Liver (tissue), 9 donors: ENCODE results near the gene RAB11FIP5. TPM values are rescaled to one million over a fixed set of nuclear protein-coding genes. Genes with fewer than 3 reads are reported as not detected.

ENCODE experiments used
- DNase-seq: peaks from one replicate; pipeline ENCODE4 v3.0.0-alpha.2; 2017; ENCODE audit warnings: low spot score
- H3K27ac ChIP-seq, 2 donors: one replicate each; pipeline ENCODE4 v1.7.0; 2013; ENCODE audit warnings: inconsistent platforms in 2 of 2, low read length in 2 of 2, control low read depth in 1 of 2, low read depth in 1 of 2, mild to moderate bottlenecking in 1 of 2
- H3K27me3 ChIP-seq, 4 donors: one replicate each; pipeline versions ENCODE4 v1.6.1 to v1.7.0; 2013; ENCODE audit warnings: low read length in 3 of 4, inconsistent platforms in 1 of 4, mild to moderate bottlenecking in 1 of 4, moderate library complexity in 1 of 4; ENCODE audit not compliant: control insufficient read depth in 4 of 4, insufficient read depth in 4 of 4
- H3K36me3 ChIP-seq, 4 donors: one replicate each; pipeline versions ENCODE4 v1.6.1 to v1.7.0; 2013; ENCODE audit warnings: low read length in 3 of 4, mild to moderate bottlenecking in 3 of 4, low read depth in 1 of 4, moderate library complexity in 1 of 4; ENCODE audit not compliant: control insufficient read depth in 4 of 4, insufficient read depth in 3 of 4
- H3K4me1 ChIP-seq, 4 donors: one replicate each; pipeline versions ENCODE4 v1.6.1 to v1.7.0; 2013; ENCODE audit warnings: low read length in 3 of 4, mild to moderate bottlenecking in 3 of 4, moderate library complexity in 1 of 4; ENCODE audit not compliant: control insufficient read depth in 4 of 4, insufficient read depth in 4 of 4
- H3K4me3 ChIP-seq, 3 donors: one replicate each; pipeline versions ENCODE4 v1.6.1 to v1.7.0; 2013; ENCODE audit warnings: low read length in 3 of 3, control low read depth in 1 of 3, low read depth in 1 of 3, mild to moderate bottlenecking in 1 of 3
- H3K9ac ChIP-seq, 2 donors: one replicate each; pipeline ENCODE4 v1.7.0; 2013; ENCODE audit warnings: low read length in 2 of 2, mild to moderate bottlenecking in 2 of 2, moderate library complexity in 2 of 2, control low read depth in 1 of 2, low read depth in 1 of 2
- H3K9me3 ChIP-seq, 4 donors: one replicate each; pipeline versions ENCODE4 v1.6.1 to v1.7.0; 2013; ENCODE audit warnings: low read length in 3 of 4; ENCODE audit not compliant: control insufficient read depth in 4 of 4
- EGR1 ChIP-seq, 2 donors: IDR thresholded peaks; 2 replicates each; pipeline ENCODE4 v1.6.1; 2016 to 2018; ENCODE audit warnings: antibody characterized with exemption in 2 of 2, low read depth in 2 of 2
- FOXA1 ChIP-seq: IDR thresholded peaks from 2 replicates; pipeline ENCODE4 v1.6.1; 2016; ENCODE audit warnings: antibody characterized with exemption
- FOXA2 ChIP-seq: IDR thresholded peaks from 2 replicates; pipeline ENCODE4 v1.6.1; 2016; ENCODE audit warnings: antibody characterized with exemption
- GABPA ChIP-seq, 2 donors: IDR thresholded peaks in 1 of 2; conservative IDR thresholded peaks in 1 of 2; 2 replicates each; pipeline ENCODE4 v1.6.1; 2016; ENCODE audit warnings: antibody characterized with exemption in 2 of 2, mild to moderate bottlenecking in 1 of 2, moderate library complexity in 1 of 2
- HNF4A ChIP-seq, 2 donors: conservative IDR thresholded peaks; 2 replicates each; pipeline ENCODE4 v1.6.1; 2016; ENCODE audit warnings: antibody characterized with exemption in 2 of 2, mild to moderate bottlenecking in 2 of 2
- HNF4G ChIP-seq: IDR thresholded peaks from 2 replicates; pipeline ENCODE4 v1.6.1; 2016; ENCODE audit warnings: antibody characterized with exemption
- JUND ChIP-seq, 2 donors: IDR thresholded peaks; 2 replicates each; pipeline ENCODE4 v1.6.1; 2016; ENCODE audit warnings: antibody characterized with exemption in 2 of 2
- NR2F2 ChIP-seq: IDR thresholded peaks from 2 replicates; pipeline ENCODE4 v1.6.1; 2016; ENCODE audit warnings: antibody characterized with exemption
- SP1 ChIP-seq: IDR thresholded peaks from 2 replicates; pipeline ENCODE4 v1.6.1; 2018; ENCODE audit warnings: antibody characterized with exemption, mild to moderate bottlenecking
- TAF1 ChIP-seq: conservative IDR thresholded peaks from 2 replicates; pipeline ENCODE4 v1.6.1; 2016; ENCODE audit warnings: antibody characterized with exemption, mild to moderate bottlenecking
- YY1 ChIP-seq: IDR thresholded peaks from 2 replicates; pipeline ENCODE4 v1.6.1; 2016; ENCODE audit warnings: antibody characterized with exemption, mild to moderate bottlenecking
- WGBS: extraction: QIAGEN DNeasy Blood & Tissue Kit; methylation state at CpG from one replicate; pipeline ENCODE4 v1.1.7; 2013; 5-methylcytosine and 5-hydroxymethylcytosine counted together
- polyA plus RNA-seq, 2 donors: library from polyadenylated mRNA; stranded (reverse) in 1 of 2; unstranded in 1 of 2; fragments of 200-250 nt in 1 of 2; fragments of >200 nt in 1 of 2; fragmentation: Nextera tagmentation in 1 of 2; extraction: Ambion mirVana in 1 of 2; gene quantifications; one replicate each; pipeline versions ENCODE4 v1.2.1 to v1.2.3, GENCODE V29; 2013 to 2015
- total RNA-seq, 2 donors: library from RNA; depleted of rRNA; stranded (reverse); fragments of >200 nt; gene quantifications; one replicate each; pipeline ENCODE4 v1.2.3, GENCODE V29; 2014
- TF ChIP-seq, protein P1 (sequence below): IDR thresholded peaks from 2 replicates; pipeline ENCODE4 v1.6.1; 2016; ENCODE audit warnings: antibody characterized with exemption, mild to moderate bottlenecking
- TF ChIP-seq, protein P2 (sequence below): IDR thresholded peaks from 2 replicates; pipeline ENCODE4 v1.6.1; 2016; ENCODE audit warnings: antibody characterized with exemption
- TF ChIP-seq, protein P3 (sequence below): IDR thresholded peaks from 2 replicates; pipeline ENCODE4 v1.6.1; 2016; ENCODE audit warnings: antibody characterized with exemption
- TF ChIP-seq, protein P4 (sequence below): fragments of 150-350 bp; IDR thresholded peaks from 2 replicates; pipeline ENCODE4 v1.5.1; 2017; ENCODE audit warnings: improper control_type of control experiment, low read depth, low read length; ENCODE audit not compliant: missing input control
- donor health status: healthy.
- donor health status: healthy.
- donor health status: healthy.
- donor health status: healthy.
- donor health status: healthy.

Gene RAB11FIP5
- total and polyA plus RNA-seq, 4 donors: 2.8 to 8.1 (median 5.4) TPM

DNA sequence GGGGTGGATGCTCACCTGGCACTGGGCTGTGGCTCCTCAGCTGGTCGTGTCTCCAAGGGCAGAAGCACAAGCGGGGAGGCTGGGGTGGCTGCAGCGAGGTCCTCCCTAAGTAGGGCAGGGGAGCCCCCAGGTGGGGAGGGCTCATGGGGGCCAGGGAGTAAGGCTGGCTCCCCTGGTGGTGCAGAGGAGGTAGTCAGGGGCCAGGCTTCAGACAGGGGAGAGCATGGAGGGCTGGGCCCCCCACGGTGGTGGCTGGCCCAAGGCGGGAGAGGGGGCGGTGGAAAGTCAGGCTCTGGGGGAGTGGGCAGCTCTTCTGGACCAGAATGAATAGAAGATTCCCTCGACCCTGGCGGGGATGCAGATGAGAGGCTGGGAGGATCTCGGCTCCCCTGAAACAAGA is 33.1 kb downstream of the RAB11FIP5 start:
- Histone ChIP-seq H3K36me3 (peaks cover 0 to 1% (median 0%) of the 10 kb centered on the region in 4 donors), H3K4me1 (peaks cover 0 to 7% (median 2%) of the 10 kb centered on the region in 4 donors), H3K9ac (no peak overlapping the region), H3K4me3 (no peak overlapping the region), H3K27me3 (no peaks in the 10 kb centered on the region), H3K27ac (no peak overlapping the region), H3K9me3 (no peaks in the 10 kb centered on the region)
- no peak for DNase-seq
- TF ChIP-seq, protein P1, sequence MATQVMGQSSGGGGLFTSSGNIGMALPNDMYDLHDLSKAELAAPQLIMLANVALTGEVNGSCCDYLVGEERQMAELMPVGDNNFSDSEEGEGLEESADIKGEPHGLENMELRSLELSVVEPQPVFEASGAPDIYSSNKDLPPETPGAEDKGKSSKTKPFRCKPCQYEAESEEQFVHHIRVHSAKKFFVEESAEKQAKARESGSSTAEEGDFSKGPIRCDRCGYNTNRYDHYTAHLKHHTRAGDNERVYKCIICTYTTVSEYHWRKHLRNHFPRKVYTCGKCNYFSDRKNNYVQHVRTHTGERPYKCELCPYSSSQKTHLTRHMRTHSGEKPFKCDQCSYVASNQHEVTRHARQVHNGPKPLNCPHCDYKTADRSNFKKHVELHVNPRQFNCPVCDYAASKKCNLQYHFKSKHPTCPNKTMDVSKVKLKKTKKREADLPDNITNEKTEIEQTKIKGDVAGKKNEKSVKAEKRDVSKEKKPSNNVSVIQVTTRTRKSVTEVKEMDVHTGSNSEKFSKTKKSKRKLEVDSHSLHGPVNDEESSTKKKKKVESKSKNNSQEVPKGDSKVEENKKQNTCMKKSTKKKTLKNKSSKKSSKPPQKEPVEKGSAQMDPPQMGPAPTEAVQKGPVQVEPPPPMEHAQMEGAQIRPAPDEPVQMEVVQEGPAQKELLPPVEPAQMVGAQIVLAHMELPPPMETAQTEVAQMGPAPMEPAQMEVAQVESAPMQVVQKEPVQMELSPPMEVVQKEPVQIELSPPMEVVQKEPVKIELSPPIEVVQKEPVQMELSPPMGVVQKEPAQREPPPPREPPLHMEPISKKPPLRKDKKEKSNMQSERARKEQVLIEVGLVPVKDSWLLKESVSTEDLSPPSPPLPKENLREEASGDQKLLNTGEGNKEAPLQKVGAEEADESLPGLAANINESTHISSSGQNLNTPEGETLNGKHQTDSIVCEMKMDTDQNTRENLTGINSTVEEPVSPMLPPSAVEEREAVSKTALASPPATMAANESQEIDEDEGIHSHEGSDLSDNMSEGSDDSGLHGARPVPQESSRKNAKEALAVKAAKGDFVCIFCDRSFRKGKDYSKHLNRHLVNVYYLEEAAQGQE: no peak
- no peak for TF ChIP-seq GABPA (IDR thresholded peaks at IDR 0.05 in 1 of 2, conservative IDR thresholded peaks at IDR 0.05 in 1 of 2)
- TF ChIP-seq, protein P2, sequence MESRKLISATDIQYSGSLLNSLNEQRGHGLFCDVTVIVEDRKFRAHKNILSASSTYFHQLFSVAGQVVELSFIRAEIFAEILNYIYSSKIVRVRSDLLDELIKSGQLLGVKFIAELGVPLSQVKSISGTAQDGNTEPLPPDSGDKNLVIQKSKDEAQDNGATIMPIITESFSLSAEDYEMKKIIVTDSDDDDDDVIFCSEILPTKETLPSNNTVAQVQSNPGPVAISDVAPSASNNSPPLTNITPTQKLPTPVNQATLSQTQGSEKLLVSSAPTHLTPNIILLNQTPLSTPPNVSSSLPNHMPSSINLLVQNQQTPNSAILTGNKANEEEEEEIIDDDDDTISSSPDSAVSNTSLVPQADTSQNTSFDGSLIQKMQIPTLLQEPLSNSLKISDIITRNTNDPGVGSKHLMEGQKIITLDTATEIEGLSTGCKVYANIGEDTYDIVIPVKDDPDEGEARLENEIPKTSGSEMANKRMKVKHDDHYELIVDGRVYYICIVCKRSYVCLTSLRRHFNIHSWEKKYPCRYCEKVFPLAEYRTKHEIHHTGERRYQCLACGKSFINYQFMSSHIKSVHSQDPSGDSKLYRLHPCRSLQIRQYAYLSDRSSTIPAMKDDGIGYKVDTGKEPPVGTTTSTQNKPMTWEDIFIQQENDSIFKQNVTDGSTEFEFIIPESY: no peak
- TF ChIP-seq TAF1: no peak
- no peak for TF ChIP-seq JUND (IDR thresholded peaks at IDR 0.05)
- TF ChIP-seq EGR1 (IDR thresholded peaks at IDR 0.05; ENCODE audit: low read depth in 2 of 2): no peak
- no peak for TF ChIP-seq HNF4A (conservative IDR thresholded peaks at IDR 0.05)
- TF ChIP-seq FOXA2: no peak
- WGBS: 93% methylated on average over 9 of the region's 9 CpGs

DNA sequence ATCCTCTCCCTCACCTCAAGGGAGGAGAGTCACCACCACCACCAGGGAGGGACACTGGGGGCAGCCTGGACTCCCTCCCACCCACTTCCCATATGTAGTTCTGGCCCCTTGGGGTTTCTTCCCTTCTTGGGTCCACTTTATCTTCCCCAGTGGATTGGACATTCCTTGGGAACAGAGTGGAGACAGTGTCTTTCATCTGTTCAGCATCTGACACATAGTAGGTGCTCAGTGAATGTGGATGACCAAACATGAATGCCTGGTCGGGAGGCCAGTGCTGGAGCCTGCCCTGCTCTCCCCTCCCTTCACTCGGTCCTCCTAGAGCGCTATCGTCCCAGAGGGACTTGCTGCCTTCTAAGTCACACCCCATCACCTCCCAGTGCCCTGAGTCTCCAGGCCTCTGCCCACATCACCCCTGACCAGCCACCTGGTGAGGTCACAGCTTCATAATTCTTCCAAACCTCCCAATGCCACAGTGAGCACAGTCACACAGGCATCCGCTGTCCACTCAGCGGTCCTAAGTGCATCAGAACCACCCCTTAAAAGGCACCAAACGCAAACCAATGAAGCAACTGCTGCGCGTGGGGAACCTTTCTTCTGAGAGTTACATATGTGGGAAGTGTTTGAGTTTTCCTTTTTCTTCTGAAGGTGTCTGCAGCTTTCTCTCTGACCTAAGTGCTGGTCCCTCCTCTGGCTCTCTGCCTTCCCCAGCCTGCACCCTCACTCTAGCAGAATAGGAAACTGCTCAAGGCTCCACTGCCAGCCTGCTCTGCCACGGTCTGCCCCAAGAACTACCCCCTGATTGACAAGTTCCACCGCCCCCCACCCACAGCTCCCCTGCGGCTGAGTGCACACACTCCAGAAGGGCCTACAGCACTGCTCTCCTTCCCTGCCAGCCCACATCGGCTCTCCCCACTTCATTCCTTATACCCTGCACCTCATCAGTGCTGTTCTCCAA is 34.0 kb downstream of the RAB11FIP5 start:
- Histone ChIP-seq H3K27me3 (no peaks in the 10 kb centered on the region), H3K36me3 (peaks cover 0 to 1% (median 0%) of the 10 kb centered on the region in 4 donors), H3K9ac (no peak overlapping the region), H3K27ac (no peak overlapping the region), H3K9me3 (no peaks in the 10 kb centered on the region), H3K4me1 (no peaks in the 10 kb centered on the region), H3K4me3 (no peak overlapping the region)
- WGBS: 92% methylated on average over 13 of the region's 13 CpGs
- DNase-seq: no peak
- TF ChIP-seq SP1: no peak

DNA sequence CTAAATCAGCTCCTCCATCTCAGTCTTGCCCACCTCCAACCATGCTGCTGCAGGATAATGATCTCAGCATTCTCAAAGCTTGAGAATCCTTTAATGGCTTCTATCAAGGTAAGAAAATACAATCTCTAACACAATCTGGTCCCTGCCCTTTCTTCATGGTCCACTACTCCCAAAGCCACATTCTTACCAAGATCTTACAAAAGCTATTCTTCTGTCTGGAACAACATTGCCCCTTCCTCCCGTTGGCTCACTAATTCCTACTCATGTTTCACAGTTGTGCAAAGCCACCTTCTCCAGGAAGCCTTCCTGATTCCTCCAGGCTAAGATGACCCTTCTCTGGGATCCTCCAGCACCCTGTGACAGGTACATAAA is 35.3 kb downstream of the RAB11FIP5 start:
- WGBS: 92% methylated on average over 1 of the region's 1 CpG
- TF ChIP-seq, protein P3, sequence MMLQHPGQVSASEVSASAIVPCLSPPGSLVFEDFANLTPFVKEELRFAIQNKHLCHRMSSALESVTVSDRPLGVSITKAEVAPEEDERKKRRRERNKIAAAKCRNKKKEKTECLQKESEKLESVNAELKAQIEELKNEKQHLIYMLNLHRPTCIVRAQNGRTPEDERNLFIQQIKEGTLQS: no peak
- TF ChIP-seq NR2F2 (no peak), GABPA (IDR thresholded peaks at IDR 0.05 in 1 of 2, conservative IDR thresholded peaks at IDR 0.05 in 1 of 2) (no peak), YY1 (no peak), TAF1 (no peak), HNF4G (no peak), JUND (IDR thresholded peaks at IDR 0.05) (no peak), FOXA1 (no peak)
- TF ChIP-seq, protein P1: no peak
- TF ChIP-seq, protein P4, sequence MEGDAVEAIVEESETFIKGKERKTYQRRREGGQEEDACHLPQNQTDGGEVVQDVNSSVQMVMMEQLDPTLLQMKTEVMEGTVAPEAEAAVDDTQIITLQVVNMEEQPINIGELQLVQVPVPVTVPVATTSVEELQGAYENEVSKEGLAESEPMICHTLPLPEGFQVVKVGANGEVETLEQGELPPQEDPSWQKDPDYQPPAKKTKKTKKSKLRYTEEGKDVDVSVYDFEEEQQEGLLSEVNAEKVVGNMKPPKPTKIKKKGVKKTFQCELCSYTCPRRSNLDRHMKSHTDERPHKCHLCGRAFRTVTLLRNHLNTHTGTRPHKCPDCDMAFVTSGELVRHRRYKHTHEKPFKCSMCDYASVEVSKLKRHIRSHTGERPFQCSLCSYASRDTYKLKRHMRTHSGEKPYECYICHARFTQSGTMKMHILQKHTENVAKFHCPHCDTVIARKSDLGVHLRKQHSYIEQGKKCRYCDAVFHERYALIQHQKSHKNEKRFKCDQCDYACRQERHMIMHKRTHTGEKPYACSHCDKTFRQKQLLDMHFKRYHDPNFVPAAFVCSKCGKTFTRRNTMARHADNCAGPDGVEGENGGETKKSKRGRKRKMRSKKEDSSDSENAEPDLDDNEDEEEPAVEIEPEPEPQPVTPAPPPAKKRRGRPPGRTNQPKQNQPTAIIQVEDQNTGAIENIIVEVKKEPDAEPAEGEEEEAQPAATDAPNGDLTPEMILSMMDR: no peak

More for the DNA sequence above, 35.3 kb downstream of the RAB11FIP5 start:
- Histone ChIP-seq H3K9ac (no peak overlapping the region), H3K27ac (no peak overlapping the region), H3K4me3 (no peak overlapping the region), H3K4me1 (peaks cover 0 to 6% (median 2%) of the 10 kb centered on the region in 4 donors), H3K9me3 (no peaks in the 10 kb centered on the region), H3K27me3 (no peaks in the 10 kb centered on the region), H3K36me3 (peaks cover 0 to 1% (median 0%) of the 10 kb centered on the region in 4 donors)
- DNase-seq: no peak
